Kidney (tissue), 14 donors: ENCODE measurements around the gene PPCDC. TPM values are rescaled to one million over a fixed set of nuclear protein-coding genes. Genes with fewer than 3 reads are reported as not detected.

Experiments
- DNase-seq, 5 donors: peaks; one replicate each; pipeline ENCODE4 v3.0.0-alpha.2; 2013 to 2020
- FAIRE-seq: peaks from 2 replicates; lab custom pipeline; 2012; peaks lifted over from hg19 to GRCh38; lab: Jason Lieb, UNC
- H3K27ac ChIP-seq, 2 donors: one replicate each; pipeline ENCODE4 v1.7.0; 2013; ENCODE audit warnings: low read depth in 2 of 2, low read length in 2 of 2, inconsistent platforms in 1 of 2
- H3K27me3 ChIP-seq: one replicate; pipeline ENCODE4 v1.7.1; 2013; ENCODE audit warnings: low read length, inconsistent platforms; ENCODE audit not compliant: control insufficient read depth, insufficient read depth
- H3K36me3 ChIP-seq, 3 donors: one replicate each; pipeline versions ENCODE4 v1.7.0 to v1.7.1; 2013; ENCODE audit warnings: low read length in 3 of 3, control low read depth in 1 of 3, inconsistent platforms in 1 of 3; ENCODE audit not compliant: insufficient read depth in 3 of 3, control insufficient read depth in 2 of 3
- H3K4me1 ChIP-seq, 3 donors: one replicate each; pipeline versions ENCODE4 v1.7.0 to v1.7.1; 2013; ENCODE audit warnings: low read length in 3 of 3, inconsistent platforms in 1 of 3, low read depth in 1 of 3; ENCODE audit not compliant: control insufficient read depth in 2 of 3, insufficient read depth in 2 of 3
- H3K4me3 ChIP-seq, 3 donors: one replicate each; pipeline versions ENCODE4 v1.7.0 to v1.8.1; 2013; ENCODE audit warnings: low read length in 3 of 3, control low read depth in 1 of 3, inconsistent platforms in 1 of 3
- H3K9ac ChIP-seq, 3 donors: one replicate each; pipeline versions ENCODE4 v1.7.0 to v1.7.1; 2013; ENCODE audit warnings: low read length in 3 of 3, control low read depth in 1 of 3, inconsistent platforms in 1 of 3
- H3K9me3 ChIP-seq, 3 donors: one replicate each; pipeline versions ENCODE4 v1.7.0 to v1.7.1; 2013; ENCODE audit warnings: low read length in 3 of 3, control low read depth in 1 of 3, inconsistent platforms in 1 of 3; ENCODE audit not compliant: control insufficient read depth in 2 of 3, insufficient read depth in 1 of 3
- CTCF ChIP-seq: IDR thresholded peaks from 3 replicates; pipeline ENCODE4 v1.5.1; 2012; ENCODE audit warnings: mild to moderate bottlenecking, moderate library complexity, borderline replicate concordance; ENCODE audit not compliant: insufficient read depth; ENCODE audit errors: extremely low read depth
- intact Hi-C: fragments of 100-400 bp; cut with DNase I; formaldehyde crosslinking; loops from one replicate; pipeline ENCODE4 v1.11.1; 2022
- polyA plus RNA-seq: library from polyadenylated mRNA; stranded (reverse); fragments of 350-450 nt; fragmentation: Illumina TruSeq; extraction: RNeasy Lipid Tissue Mini Kit (QIAGEN cat#74804); gene quantifications from one replicate; pipeline ENCODE4 v1.2.3, GENCODE V29; 2014; ENCODE audit warnings: low read depth, low replicate concordance; ENCODE audit not compliant: insufficient read depth
- total RNA-seq: library from RNA; stranded (reverse); fragmentation: NEBNext Ultra II Directional; extraction: Animal tissue kit (Norgen Biotek cat#: 25700); gene quantifications from one replicate; pipeline ENCODE4 v1.2.1, GENCODE V29; 2021
- donor health status: control.
- donor health status: control.
- donor health status: control.
- donor health status: control.
- donor health status: control.
- donor health status: DM: yes; HTN: yes; CAD: no.
- donor health status: Normal renal cell carcinoma (clear cell type).

The PPCDC gene
- total and polyA plus RNA-seq, 2 donors from 2014 or later = 16.3 to 25.3 TPM

DNA sequence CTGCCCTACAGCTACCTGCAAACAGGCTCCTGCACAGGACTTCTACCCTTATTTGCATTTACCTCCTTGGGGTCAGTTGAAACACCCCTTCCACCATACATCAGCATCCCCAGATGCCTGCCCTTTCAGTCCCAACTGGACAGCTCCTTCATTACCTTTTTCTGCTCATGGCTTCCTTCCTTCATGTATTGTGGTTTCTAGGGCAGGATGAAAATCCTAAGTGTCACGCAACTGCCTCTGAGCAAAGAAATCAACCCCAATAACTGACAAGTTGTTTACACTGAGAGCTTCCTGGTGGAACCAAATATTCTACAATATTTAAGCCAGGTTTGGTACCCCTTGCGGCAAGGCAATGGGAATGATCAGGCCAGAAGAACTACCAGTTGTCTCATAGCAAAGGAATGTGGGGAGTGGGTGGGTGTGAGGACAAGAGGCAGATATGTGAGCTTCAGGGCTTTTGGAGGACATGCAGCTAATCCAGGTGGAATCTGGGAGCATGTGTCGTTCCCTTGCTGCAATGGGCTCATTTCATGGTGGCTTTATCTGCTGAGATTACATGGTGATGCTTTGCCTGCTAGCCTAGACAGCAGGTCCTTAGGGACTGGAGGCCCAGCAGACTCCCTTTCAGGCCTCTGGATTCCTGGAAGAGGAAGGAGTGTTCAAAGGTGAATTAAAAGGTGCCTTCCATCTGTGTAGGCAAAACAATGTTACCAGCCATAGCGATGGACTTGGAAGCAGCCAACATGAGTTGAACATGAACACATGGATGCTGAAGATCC is 34.9 kb downstream of the PPCDC start:
- DNase-seq = peak in 2 of 5 donors; percentile 6 to 9
- H3K9ac ChIP-seq = no peak overlapping the region

GRCh38 chr15:75059607-75060006 is 36.2 kb downstream of the PPCDC start:
- no peak for TF ChIP-seq CTCF
- Histone ChIP-seq H3K36me3 (no peaks in the 10 kb centered on the region), H3K9ac (no peak overlapping the region), H3K4me3 (no peak overlapping the region), H3K9me3 (no peaks in the 10 kb centered on the region), H3K27me3 (no peaks in the 10 kb centered on the region), H3K4me1 (peaks cover 0 to 2% (median 2%) of the 10 kb centered on the region in 3 donors), H3K27ac (no peak overlapping the region)
- FAIRE-seq (no peak), DNase-seq (peak in 1 of 5 donors; percentile 4)
- intact Hi-C loops = no loop called here

More for the DNA sequence above, 34.9 kb downstream of the PPCDC start:
- Histone ChIP-seq H3K27me3 (no peaks in the 10 kb centered on the region), H3K36me3 (no peaks in the 10 kb centered on the region), H3K4me1 (no peaks in the 10 kb centered on the region), H3K4me3 (no peak overlapping the region), H3K9me3 (no peaks in the 10 kb centered on the region), H3K27ac (no peak overlapping the region)
- intact Hi-C loops = no loop called here
- FAIRE-seq = no peak
- no peak for TF ChIP-seq CTCF

- H3K9ac ChIP-seq = no peak overlapping the region
- TF ChIP-seq CTCF = no peak
- intact Hi-C loops = no loop called here
- no peaks in the 10 kb centered on the region for H3K36me3 ChIP-seq
- DNase-seq (peak in 1 of 5 donors; percentile 5), FAIRE-seq (no peak)
- H3K9me3 ChIP-seq = no peaks in the 10 kb centered on the region
- no peak overlapping the region for H3K27ac ChIP-seq
- peaks cover 0 to 8% (median 6%) of the 10 kb centered on the region in 3 donors for H3K4me1 ChIP-seq
- H3K4me3 ChIP-seq = no peak overlapping the region
- H3K27me3 ChIP-seq = no peaks in the 10 kb centered on the region
These were observed 37.9 kb downstream of the PPCDC start for GRCh38 chr15:75061272-75061671.
